Sigmoid colon (tissue), 4 donors: ENCODE measurements around the gene DGKD.

Experiments used
- EP300 ChIP-seq, 4 donors: sonication (generic); formaldehyde crosslinking; IDR thresholded peaks; one replicate each; pipeline ENCODE4 v1.6.1; 2017; ENCODE audit warnings: antibody characterized with exemption in 4 of 4
- POLR2A ChIP-seq, 2 donors: fragments of 450-650 bp; IDR thresholded peaks; one replicate each; pipeline ENCODE4 v1.6.1; 2016; ENCODE audit warnings: antibody characterized with exemption in 2 of 2, mild to moderate bottlenecking in 2 of 2, moderate library complexity in 2 of 2
- POLR2AphosphoS5 ChIP-seq, 4 donors: sonication (generic); formaldehyde crosslinking; IDR thresholded peaks; one replicate each; pipeline ENCODE4 v1.6.1; 2017; ENCODE audit warnings: antibody characterized with exemption in 4 of 4
- TF ChIP-seq, protein P1 (sequence below), 4 experiments: fragments of 450-650 bp in 3 of 4; fragments of 200-600 bp in 1 of 4; IDR thresholded peaks; one replicate each; pipeline ENCODE4 v1.5.1; 2016 to 2019; ENCODE audit warnings: antibody characterized with exemption in 4 of 4, mild to moderate bottlenecking in 3 of 4, moderate library complexity in 2 of 4

DNA sequence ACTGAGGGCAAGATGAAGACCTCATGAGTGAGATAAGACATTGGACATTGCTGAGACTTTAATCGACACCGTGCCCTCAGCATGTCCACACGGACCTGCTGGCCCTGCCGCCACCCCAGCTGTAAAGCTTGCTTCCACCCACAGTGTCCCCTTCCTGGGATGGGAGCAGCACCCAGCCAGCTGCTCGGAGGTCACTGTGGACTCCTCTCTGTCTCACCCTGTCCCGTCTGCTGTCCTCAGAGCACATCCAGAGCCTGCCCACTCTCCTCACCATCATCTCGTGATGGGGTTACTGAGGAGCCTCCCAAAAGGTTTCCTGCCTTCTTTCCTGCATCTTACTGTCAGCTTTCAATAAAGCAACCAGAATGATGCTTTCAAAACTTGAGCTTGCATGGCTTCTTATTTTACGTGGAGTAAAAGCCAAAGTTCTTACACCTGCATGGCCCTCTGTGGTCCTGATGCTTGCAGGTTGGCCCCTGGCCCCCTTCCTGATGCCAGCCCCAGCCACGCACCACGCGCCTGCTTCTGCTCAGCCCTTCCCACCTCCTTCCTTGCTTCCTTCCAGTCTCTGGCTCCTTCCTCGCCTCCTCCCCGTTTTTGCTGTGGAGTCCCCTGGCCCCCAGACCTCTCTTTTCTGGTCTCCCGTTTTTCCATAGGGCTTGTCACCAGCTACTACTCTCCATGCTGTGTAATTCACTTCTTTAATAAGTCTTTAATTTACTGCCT lies 67.0 kb downstream of the DGKD start:
- TF ChIP-seq, protein P1, sequence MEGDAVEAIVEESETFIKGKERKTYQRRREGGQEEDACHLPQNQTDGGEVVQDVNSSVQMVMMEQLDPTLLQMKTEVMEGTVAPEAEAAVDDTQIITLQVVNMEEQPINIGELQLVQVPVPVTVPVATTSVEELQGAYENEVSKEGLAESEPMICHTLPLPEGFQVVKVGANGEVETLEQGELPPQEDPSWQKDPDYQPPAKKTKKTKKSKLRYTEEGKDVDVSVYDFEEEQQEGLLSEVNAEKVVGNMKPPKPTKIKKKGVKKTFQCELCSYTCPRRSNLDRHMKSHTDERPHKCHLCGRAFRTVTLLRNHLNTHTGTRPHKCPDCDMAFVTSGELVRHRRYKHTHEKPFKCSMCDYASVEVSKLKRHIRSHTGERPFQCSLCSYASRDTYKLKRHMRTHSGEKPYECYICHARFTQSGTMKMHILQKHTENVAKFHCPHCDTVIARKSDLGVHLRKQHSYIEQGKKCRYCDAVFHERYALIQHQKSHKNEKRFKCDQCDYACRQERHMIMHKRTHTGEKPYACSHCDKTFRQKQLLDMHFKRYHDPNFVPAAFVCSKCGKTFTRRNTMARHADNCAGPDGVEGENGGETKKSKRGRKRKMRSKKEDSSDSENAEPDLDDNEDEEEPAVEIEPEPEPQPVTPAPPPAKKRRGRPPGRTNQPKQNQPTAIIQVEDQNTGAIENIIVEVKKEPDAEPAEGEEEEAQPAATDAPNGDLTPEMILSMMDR (IDR thresholded peaks at IDR 0.05), result no peak
- TF ChIP-seq POLR2AphosphoS5 (IDR thresholded peaks at IDR 0.05) (no peak), POLR2A (IDR thresholded peaks at IDR 0.05) (no peak), EP300 (IDR thresholded peaks at IDR 0.05) (no peak)
